ENCODE results near the gene FBN1.

Gene FBN1

GRCh38 chr15:48645558-48646330 is at the start of gene FBN1:
Gene FBN1, minus strand, starts transcription at chr15:48645709. Its CDS starts 940 bp downstream, at chr15:48644769.
- DNase-seq = no peak

- DNase-seq = no peak
These were observed 48.0 kb upstream of the FBN1 start for GRCh38 chr15:48693484-48693883.

GRCh38 chr15:48688493-48688892 is 43.0 kb upstream of the FBN1 start:
- DNase-seq = no peak

GRCh38 chr15:48683991-48684765 is 38.7 kb upstream of the FBN1 start:
- DNase-seq = no peak

GRCh38 chr15:48682942-48683651 is 37.6 kb upstream of the FBN1 start:
- no peak for DNase-seq

- no peak for DNase-seq
These were observed 35.8 kb upstream of the FBN1 start for GRCh38 chr15:48681353-48681752.

- DNase-seq = no peak
These were observed 35.3 kb upstream of the FBN1 start for GRCh38 chr15:48680841-48681240.

GRCh38 chr15:48679952-48680351 is 34.4 kb upstream of the FBN1 start:
- no peak for DNase-seq

GRCh38 chr15:48678851-48679250 is 33.3 kb upstream of the FBN1 start:
- DNase-seq = no peak

GRCh38 chr15:48677821-48678220 is 32.3 kb upstream of the FBN1 start:
- no peak for DNase-seq

- DNase-seq = no peak
These were observed 29.9 kb upstream of the FBN1 start for GRCh38 chr15:48675436-48675835.

GRCh38 chr15:48674876-48675275 is 29.4 kb upstream of the FBN1 start:
- DNase-seq = no peak

- DNase-seq = no peak
These were observed 26.7 kb upstream of the FBN1 start for GRCh38 chr15:48672206-48672605.

- no peak for DNase-seq
These were observed 25.9 kb upstream of the FBN1 start for GRCh38 chr15:48671103-48672022.

- DNase-seq = no peak
These were observed 22.2 kb upstream of the FBN1 start for GRCh38 chr15:48667701-48668100.

- DNase-seq = no peak
These were observed 18.9 kb upstream of the FBN1 start for GRCh38 chr15:48664436-48664835.

GRCh38 chr15:48657950-48658591 is 12.6 kb upstream of the FBN1 start:
- no peak for DNase-seq

GRCh38 chr15:48654801-48655200 is 9.3 kb upstream of the FBN1 start:
- DNase-seq = no peak

GRCh38 chr15:48653913-48654670 is 8.6 kb upstream of the FBN1 start:
- DNase-seq = no peak

- no peak for DNase-seq
These were observed 7.7 kb upstream of the FBN1 start for GRCh38 chr15:48653216-48653615.

GRCh38 chr15:48652510-48653076 is 7.1 kb upstream of the FBN1 start:
- no peak for DNase-seq
